ENCODE results near the gene ZNF667.
A peak's percentile ranks its signal among the peaks of the same experiment; 100 is the strongest.

ZNF667 gene

GRCh38 chr19:56393119-56394012 lies 83.8 kb downstream of the ZNF667 start, which contains the start of gene ZNF582:
ZNF582 (minus strand) TSS chr19:56393534; CDS start chr19:56391752, 1,782 bp downstream.
- DNase-seq (ENCODE audit: low read depth in 2 of 2): peak; percentile 87 to 91
